ENCODE measurements around the gene NHLH1. TPM values are rescaled to one million over a fixed set of nuclear protein-coding genes. Genes with fewer than 3 reads are reported as not detected.

The NHLH1 gene
- polyA plus RNA-seq, 3 donors, result 1.0 TPM; not detected in 2

DNA sequence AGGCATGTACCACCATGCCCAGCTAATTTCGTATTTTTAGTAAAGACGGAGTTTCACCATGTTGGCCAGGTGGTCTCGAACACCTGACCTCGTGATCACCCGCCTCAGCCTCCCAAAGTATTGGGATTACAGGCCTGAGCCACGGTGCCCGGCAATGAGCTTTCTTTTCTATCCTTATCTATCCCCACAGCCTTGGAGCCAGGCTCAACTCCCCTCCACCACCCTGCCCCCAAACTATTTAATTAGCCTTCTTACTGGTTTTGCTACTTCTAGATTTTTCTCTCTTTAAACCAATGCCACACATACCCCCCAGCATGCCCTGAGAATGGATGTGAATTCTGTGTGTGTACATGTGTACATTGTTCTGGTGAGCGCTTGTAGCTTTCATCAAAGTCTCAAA, 27.8 kb downstream of the NHLH1 start:
- H3K4me3 ChIP-seq (replicated peaks in 1 of 3; ENCODE audit: low read depth in 2 of 3, low read length in 3 of 3), result no peak overlapping the region
- intact Hi-C loops (cut with micrococcal nuclease), result no loop called here
- no peak overlapping the region for H3K27ac ChIP-seq (ENCODE audit: low read depth in 1 of 2, low read length in 2 of 2)
- H3K4me1 ChIP-seq (ENCODE audit: control insufficient read depth in 1 of 2, insufficient read depth in 2 of 2, low read length in 2 of 2), result no peaks in the 10 kb centered on the region
- Mint-ChIP-seq H3K36me3 (no peaks in the 10 kb centered on the region), H3K27me3 (ENCODE audit: low read depth in 3 of 3) (peaks cover 7 to 15% (median 9%) of the 10 kb centered on the region in 3 donors), H3K4me1 (peaks cover 4% of the 10 kb centered on the region), H3K27ac (no peak overlapping the region), H3K4me3 (no peak overlapping the region), H3K9me3 (peaks cover 0 to 2% (median 0%) of the 10 kb centered on the region in 7 donors)
- no peak overlapping the region for H3K4me2 ChIP-seq (replicated peaks; ENCODE audit: extremely low read depth, low read length, poor library complexity, severe bottlenecking)
- no peaks in the 10 kb centered on the region for H3K36me3 ChIP-seq (replicated peaks in 1 of 2; ENCODE audit: control insufficient read depth in 1 of 2, insufficient read depth in 2 of 2, low read length in 2 of 2)
- no peaks in the 10 kb centered on the region for H3K79me2 ChIP-seq (ENCODE audit: insufficient read depth, low read length)
- H3K9ac ChIP-seq (ENCODE audit: insufficient read depth, low read length, poor library complexity, severe bottlenecking), result no peak overlapping the region
- DNase-seq, result no peak
- TF ChIP-seq, protein P1, sequence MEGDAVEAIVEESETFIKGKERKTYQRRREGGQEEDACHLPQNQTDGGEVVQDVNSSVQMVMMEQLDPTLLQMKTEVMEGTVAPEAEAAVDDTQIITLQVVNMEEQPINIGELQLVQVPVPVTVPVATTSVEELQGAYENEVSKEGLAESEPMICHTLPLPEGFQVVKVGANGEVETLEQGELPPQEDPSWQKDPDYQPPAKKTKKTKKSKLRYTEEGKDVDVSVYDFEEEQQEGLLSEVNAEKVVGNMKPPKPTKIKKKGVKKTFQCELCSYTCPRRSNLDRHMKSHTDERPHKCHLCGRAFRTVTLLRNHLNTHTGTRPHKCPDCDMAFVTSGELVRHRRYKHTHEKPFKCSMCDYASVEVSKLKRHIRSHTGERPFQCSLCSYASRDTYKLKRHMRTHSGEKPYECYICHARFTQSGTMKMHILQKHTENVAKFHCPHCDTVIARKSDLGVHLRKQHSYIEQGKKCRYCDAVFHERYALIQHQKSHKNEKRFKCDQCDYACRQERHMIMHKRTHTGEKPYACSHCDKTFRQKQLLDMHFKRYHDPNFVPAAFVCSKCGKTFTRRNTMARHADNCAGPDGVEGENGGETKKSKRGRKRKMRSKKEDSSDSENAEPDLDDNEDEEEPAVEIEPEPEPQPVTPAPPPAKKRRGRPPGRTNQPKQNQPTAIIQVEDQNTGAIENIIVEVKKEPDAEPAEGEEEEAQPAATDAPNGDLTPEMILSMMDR (IDR thresholded peaks at IDR 0.05), result no peak
- 100% methylated on average over 4 of the region's 8 CpGs for WGBS (ENCODE audit: insufficient coverage)
- H3K9me3 ChIP-seq (replicated peaks in 1 of 2; ENCODE audit: control insufficient read depth in 1 of 2, insufficient read depth in 1 of 2, low read length in 2 of 2), result no peaks in the 10 kb centered on the region
- peaks cover 4 to 6% of the 10 kb centered on the region in 2 donors for H3K27me3 ChIP-seq (ENCODE audit: control insufficient read depth in 2 of 2, insufficient read depth in 2 of 2, low read length in 2 of 2)
- H4K20me1 ChIP-seq (ENCODE audit: insufficient read depth, low read length), result no peaks in the 10 kb centered on the region
- H2AFZ ChIP-seq (ENCODE audit: insufficient read depth, low read depth, low read length, poor library complexity, severe bottlenecking), result no peak overlapping the region

DNA sequence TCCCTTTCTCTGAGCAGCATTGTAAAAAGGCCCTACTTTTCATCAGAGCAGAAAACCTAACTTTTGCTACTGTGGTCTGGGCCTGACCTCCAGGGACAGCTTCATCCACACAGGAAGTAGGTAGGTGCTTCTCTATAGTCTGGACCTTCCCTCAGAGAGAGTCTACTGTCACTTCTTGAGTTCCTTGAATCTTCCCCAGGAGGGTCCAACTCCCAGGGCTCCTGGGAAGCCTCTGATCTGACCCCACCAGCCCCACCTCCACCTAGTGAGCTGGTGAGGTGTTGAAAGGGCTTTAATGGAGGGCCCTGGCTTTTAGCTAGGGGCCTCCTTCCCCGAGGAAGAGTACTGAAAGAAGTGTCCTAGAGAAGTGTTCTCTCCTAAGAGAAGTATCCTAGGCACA, 30.8 kb downstream of the NHLH1 start:
- Histone ChIP-seq H3K36me3 (replicated peaks in 1 of 2; ENCODE audit: control insufficient read depth in 1 of 2, insufficient read depth in 2 of 2, low read length in 2 of 2) (no peaks in the 10 kb centered on the region), H3K4me2 (replicated peaks; ENCODE audit: extremely low read depth, low read length, poor library complexity, severe bottlenecking) (no peak overlapping the region), H3K27me3 (ENCODE audit: control insufficient read depth in 2 of 2, insufficient read depth in 2 of 2, low read length in 2 of 2) (peaks cover 18 to 26% of the 10 kb centered on the region in 2 donors), H3K4me3 (replicated peaks in 1 of 3; ENCODE audit: low read depth in 2 of 3, low read length in 3 of 3) (no peak overlapping the region), H4K20me1 (ENCODE audit: insufficient read depth, low read length) (no peaks in the 10 kb centered on the region), H2AFZ (ENCODE audit: insufficient read depth, low read depth, low read length, poor library complexity, severe bottlenecking) (no peak overlapping the region), H3K27ac (ENCODE audit: low read depth in 1 of 2, low read length in 2 of 2) (no peak overlapping the region), H3K9me3 (replicated peaks in 1 of 2; ENCODE audit: control insufficient read depth in 1 of 2, insufficient read depth in 1 of 2, low read length in 2 of 2) (no peaks in the 10 kb centered on the region), H3K9ac (ENCODE audit: insufficient read depth, low read length, poor library complexity, severe bottlenecking) (no peak overlapping the region), H3K4me1 (ENCODE audit: control insufficient read depth in 1 of 2, insufficient read depth in 2 of 2, low read length in 2 of 2) (peaks cover 9 to 12% of the 10 kb centered on the region in 2 donors), H3K79me2 (ENCODE audit: insufficient read depth, low read length) (no peaks in the 10 kb centered on the region)
- H3K9me3 Mint-ChIP-seq, result peaks cover 0 to 2% (median 0%) of the 10 kb centered on the region in 7 donors
- no peak for DNase-seq
- TF ChIP-seq, protein P1 (IDR thresholded peaks at IDR 0.05), result no peak
- peaks cover 28 to 33% (median 29%) of the 10 kb centered on the region in 3 donors for H3K27me3 Mint-ChIP-seq (ENCODE audit: low read depth in 3 of 3)
- peaks cover 0 to 8% of the 10 kb centered on the region in 2 donors for H3K36me3 Mint-ChIP-seq
- WGBS (ENCODE audit: insufficient coverage), result 86% methylated on average over 1 of the region's 1 CpG
- H3K4me3 Mint-ChIP-seq, result no peak overlapping the region
- H3K4me1 Mint-ChIP-seq, result peaks cover 15% of the 10 kb centered on the region
- intact Hi-C loops (cut with micrococcal nuclease), result no loop called here
- no peak overlapping the region for H3K27ac Mint-ChIP-seq

All from CD14-positive monocyte (primary cell).